GM12891 (cell line): ENCODE results near the gene IGF1R.

Experiments used
- DNase-seq: peaks from one replicate; pipeline ENCODE4 v3.0.0; 2011; ENCODE audit warnings: low spot score; ENCODE audit not compliant: insufficient read length
- FAIRE-seq: peaks from 2 replicates; lab custom pipeline; 2011; peaks lifted over from hg19 to GRCh38; lab: Jason Lieb, UNC
- PAX5 ChIP-seq: IDR thresholded peaks from 2 replicates; pipeline ENCODE4 v1.6.1; 2011; ENCODE audit warnings: low read length, moderate library complexity, mild to moderate bottlenecking; ENCODE audit not compliant: insufficient read depth, severe bottlenecking
- POLR2A ChIP-seq: IDR thresholded peaks from 2 replicates; pipeline ENCODE4 v1.6.1; 2011; ENCODE audit warnings: low read depth, low read length, control low read depth
- POLR2AphosphoS5 ChIP-seq: IDR thresholded peaks from 2 replicates; pipeline ENCODE4 v1.6.1; 2011; ENCODE audit warnings: low read depth, low read length, control low read depth
- POU2F2 ChIP-seq: IDR thresholded peaks from 2 replicates; pipeline ENCODE4 v1.6.1; 2011; ENCODE audit warnings: low read depth, mild to moderate bottlenecking, control low read depth, low read length, moderate library complexity
- SPI1 ChIP-seq: IDR thresholded peaks from 2 replicates; pipeline ENCODE4 v1.6.1; 2011; ENCODE audit warnings: low read depth, low read length, control low read depth
- TAF1 ChIP-seq: IDR thresholded peaks from 2 replicates; pipeline ENCODE4 v1.6.1; 2011; ENCODE audit warnings: low read depth, low read length, control low read depth

The IGF1R gene

DNA sequence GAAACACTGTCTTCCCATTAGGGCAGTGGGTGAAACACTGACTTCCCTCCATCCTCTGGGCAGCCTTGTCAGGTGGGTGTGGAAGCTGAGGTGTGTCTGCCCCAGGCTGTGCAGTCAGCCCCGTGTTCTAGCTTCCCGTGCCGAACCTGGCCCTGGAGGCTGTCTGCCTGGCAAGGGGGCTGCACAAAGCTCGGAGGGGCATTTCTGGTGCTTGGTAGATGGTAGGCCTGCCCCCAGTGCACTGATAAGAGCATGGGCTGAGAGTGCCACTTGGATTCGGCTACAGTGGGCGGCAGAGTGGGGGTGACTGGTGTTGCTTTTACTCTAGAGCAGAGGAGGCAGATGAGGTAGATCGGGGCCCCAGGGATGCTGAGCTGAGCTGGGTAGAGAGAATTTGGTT lies 21.3 kb downstream of the IGF1R start:
- TF ChIP-seq POU2F2 = no peak
- no peak for TF ChIP-seq TAF1
- TF ChIP-seq SPI1 = no peak
- TF ChIP-seq PAX5 = no peak
- TF ChIP-seq POLR2A = no peak
- no peak for TF ChIP-seq POLR2AphosphoS5
- DNase-seq (no peak), FAIRE-seq (no peak)

DNA sequence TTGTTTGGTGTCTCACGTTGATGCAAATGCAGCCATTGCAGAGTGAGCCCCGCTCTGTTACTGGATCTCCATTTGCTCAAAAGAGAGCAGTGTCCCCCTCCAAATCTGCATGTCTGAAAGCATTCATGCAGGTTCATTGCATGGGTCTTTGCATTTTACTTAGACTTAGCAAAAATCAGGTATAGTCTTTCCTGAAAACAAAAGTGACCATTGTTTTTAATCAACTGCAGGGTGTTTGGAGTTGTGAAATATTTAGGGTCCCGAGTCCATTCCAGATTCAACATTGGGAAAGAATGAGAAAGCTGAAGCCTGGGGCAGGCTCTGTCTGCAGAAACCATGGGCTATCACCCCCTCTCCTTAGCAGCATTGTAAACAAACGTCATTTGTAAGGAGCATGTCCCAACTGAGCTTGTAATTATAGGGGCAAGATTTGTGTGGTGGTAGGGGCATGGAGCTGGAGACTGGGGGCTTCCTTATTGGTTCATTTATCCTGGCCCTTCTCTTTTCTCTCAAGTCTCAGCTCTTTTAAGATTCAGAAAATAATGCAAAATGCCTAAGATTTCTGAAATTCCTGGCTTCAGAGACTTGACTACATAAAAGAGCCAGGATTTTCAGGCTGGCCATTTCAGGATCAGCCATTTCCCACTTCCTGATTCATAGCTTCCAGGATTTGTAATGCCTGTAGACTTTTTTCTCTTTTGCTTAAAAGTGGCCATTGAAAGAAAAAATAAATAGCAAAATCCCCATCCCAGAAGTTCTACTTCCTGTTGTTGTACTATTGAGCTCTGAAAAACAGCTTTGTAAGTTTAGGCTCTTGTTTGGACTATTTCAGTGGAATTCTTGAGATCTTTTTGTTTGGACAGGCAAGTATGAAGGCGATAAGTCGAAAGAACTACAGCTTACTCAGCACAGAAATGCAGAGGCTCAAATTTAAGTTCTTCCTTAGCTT lies 23.0 kb downstream of the IGF1R start:
- FAIRE-seq (no peak), DNase-seq (no peak)
- TF ChIP-seq TAF1 (no peak), SPI1 (no peak), POU2F2 (no peak), PAX5 (no peak), POLR2AphosphoS5 (no peak), POLR2A (no peak)

DNA sequence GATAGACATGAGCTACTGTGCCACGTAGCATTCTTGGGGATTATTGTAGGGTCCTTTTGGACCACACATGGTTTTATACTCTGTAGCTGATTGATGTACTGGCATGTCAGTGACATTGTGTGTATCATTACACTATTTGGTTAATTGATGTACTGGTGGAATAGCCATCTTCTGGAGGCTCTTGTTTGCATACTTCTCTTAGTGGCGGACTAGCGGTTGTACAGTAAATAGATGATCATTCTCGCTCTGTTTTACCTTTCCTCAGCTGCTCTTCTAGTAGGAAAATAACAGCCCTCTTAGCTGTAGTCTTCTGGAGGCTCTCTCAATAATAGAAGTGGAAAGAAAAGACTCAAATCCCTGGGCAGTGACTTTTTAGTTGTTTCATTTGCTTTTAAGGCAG lies 24.8 kb downstream of the IGF1R start:
- no peak for FAIRE-seq
- no peak for DNase-seq
- TF ChIP-seq POLR2AphosphoS5 = no peak
- no peak for TF ChIP-seq POU2F2
- TF ChIP-seq TAF1 = no peak
- no peak for TF ChIP-seq POLR2A
- TF ChIP-seq SPI1 = no peak
- no peak for TF ChIP-seq PAX5

DNA sequence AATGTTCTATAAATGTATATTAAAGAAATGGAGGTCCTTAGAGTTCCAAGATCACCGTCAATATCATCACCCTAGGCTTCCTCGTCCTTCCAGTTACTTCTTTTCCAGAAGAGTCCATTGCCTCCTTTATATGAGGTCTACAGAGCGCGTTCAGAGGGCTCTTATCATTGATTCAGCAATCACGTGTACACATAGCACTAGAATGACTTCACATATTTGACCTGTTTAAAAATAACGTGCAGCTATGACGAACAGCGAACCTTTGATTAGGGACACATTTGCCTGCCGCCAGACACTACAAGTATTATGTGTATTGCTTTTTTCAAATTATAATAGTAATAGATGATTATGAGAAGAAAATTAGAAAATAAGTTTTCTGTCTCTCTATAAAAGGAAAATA lies 26.0 kb downstream of the IGF1R start:
- no peak for FAIRE-seq
- DNase-seq = no peak
- TF ChIP-seq POLR2A = no peak
- TF ChIP-seq POLR2AphosphoS5 = no peak
- TF ChIP-seq PAX5 = no peak
- TF ChIP-seq POU2F2 = no peak
- no peak for TF ChIP-seq TAF1
- TF ChIP-seq SPI1 = no peak

DNA sequence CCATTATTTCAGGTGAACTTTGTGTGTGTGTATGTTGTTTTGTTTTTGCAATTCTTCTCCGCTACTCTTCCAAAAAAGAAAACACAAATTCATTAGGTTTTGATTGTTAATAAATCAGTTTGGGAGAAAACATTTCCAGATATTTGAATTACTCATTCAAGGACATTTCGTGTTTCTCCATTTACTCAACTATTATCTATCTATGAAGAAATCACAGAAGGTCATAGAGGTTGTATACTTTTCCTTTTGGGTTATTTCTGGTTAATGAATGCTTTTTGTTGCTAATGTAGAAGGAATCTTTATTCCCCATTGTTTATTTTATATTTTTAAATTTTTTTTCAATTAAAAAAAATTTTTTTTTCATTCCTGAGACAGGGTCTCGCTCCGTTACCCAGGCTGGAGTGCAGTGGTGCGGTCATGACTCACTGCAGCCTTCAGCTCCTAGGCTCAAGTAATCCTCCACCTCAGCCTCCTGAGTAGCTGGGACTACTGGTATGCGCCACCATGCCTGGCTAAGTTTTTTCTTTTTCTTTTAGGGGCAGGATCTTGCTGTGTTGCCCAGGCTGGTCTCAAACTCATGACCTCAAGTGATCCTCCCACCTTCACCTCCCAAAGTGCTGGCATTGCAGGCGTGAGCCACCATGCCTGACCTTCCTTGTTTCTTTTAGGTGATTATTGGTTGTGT lies 28.4 kb downstream of the IGF1R start:
- FAIRE-seq (no peak), DNase-seq (no peak)
- TF ChIP-seq POLR2A = no peak
- TF ChIP-seq PAX5 = no peak
- TF ChIP-seq POU2F2 = no peak
- no peak for TF ChIP-seq SPI1
- no peak for TF ChIP-seq POLR2AphosphoS5
- TF ChIP-seq TAF1 = no peak

DNA sequence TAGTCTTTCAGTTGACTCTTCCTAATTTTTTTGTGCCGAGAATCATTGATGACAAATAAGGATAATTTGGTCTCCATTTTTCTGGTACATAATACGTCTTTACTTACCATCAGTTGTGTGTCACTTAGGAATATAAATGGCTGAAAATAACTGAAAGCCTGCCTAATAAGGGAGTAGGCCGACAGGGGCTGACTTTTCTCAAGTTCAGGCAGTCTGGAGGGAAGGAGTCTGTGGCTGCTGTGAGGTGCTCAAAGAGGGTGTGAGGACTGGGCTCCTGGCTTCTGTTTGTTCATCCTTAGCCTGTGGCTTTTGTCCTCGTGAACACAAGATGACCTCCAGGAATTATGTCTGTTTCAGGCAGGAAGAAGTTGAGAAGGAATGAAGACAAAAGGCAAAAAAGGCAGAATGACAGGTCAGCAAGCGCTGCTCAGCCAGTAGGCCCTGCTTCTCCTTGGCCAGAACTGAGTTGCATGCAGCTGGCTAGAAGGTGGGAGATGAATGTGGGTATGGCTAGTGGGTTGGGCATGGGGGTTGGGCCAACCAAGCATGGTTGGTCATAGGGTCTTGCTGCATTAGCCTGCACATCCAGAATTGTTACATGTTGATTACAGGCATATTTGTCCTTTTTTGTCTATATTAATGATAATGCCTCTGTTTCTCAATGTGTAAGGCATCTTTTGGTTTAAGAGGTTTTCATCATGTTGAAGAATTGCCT lies 29.2 kb downstream of the IGF1R start:
- TF ChIP-seq TAF1 = no peak
- TF ChIP-seq POU2F2 = no peak
- no peak for TF ChIP-seq PAX5
- no peak for TF ChIP-seq SPI1
- no peak for TF ChIP-seq POLR2AphosphoS5
- no peak for TF ChIP-seq POLR2A
- FAIRE-seq (no peak), DNase-seq (no peak)

DNA sequence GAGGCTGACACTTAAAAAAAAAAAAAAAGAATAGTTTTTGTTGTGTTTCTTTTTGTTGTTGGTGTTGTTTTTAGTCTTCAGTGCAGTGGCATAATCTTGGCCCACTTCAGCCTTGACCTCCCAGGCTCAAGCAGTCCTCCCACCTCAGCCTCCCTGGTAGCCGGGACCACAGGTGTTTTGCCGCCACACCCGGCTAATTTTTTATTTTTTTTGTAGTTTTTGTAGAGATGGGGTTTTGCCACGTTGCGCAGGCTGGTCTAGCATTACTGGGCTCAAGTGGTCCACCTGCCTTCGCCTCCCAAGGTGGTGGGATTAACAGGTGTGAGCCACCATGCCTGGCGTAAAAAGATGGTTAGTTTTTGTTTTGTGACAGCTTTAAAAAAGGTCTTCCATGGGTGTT lies 30.1 kb downstream of the IGF1R start:
- no peak for TF ChIP-seq TAF1
- no peak for TF ChIP-seq POU2F2
- TF ChIP-seq POLR2A = no peak
- TF ChIP-seq PAX5 = no peak
- TF ChIP-seq POLR2AphosphoS5 = no peak
- FAIRE-seq = no peak
- no peak for DNase-seq

DNA sequence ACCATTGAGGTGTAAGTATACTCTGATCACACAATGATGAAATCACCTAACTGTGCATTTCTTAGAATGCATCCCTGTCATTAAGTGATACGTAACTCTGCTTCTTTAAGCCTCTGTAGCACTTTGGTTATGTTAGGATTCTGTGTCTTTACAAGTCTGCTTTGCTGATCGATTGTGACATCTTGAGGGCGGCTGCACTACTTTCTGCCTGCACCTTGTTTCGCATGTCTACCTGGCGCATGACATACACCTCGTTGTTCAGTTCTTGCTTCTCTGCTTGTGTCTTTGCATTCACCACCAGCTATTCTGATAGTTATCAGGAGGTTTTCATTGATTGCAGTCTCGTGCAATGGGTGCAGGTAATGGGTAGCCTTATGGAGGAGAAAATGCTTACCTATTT lies 32.7 kb downstream of the IGF1R start:
- TF ChIP-seq POLR2A = no peak
- no peak for TF ChIP-seq TAF1
- no peak for TF ChIP-seq POU2F2
- TF ChIP-seq POLR2AphosphoS5 = no peak
- no peak for TF ChIP-seq PAX5
- TF ChIP-seq SPI1 = no peak
- no peak for FAIRE-seq
- DNase-seq = no peak

DNA sequence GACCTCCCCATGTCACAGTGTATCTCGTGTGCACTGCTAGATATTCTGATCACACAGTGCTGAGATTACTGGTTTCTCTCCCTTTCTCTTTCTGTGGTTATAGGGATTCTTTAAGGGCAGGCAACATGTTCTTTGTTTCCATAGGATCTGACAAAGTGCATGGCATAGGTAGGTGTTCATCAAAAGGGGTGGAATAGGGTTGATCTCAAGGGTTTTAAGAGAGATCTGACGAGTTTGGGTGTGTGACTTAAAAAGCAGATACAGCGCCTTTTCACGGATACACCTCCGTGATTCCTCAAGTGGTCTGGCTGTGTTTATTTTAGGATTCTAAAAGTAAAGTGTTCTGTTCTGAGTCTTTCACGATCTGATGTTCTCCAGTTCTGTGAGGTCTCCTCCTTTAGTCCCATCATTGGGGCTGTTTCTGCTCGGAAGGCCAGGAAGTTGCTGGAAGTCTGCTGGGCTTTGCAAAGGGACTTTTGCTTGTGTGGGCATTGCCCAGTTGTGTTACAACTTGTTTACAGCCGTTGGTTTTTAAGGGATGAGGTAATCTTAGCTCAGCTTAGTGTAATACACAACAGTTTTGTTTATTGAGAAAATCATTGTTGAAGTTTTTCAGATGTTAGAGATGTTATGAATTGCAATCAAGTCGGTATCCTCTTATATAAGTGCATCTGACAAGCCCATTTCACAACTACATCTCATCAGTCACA lies 34.8 kb downstream of the IGF1R start:
- TF ChIP-seq POLR2AphosphoS5 (no peak), TAF1 (no peak), PAX5 (no peak), POLR2A (no peak), SPI1 (no peak), POU2F2 (no peak)
- DNase-seq = no peak
- FAIRE-seq = no peak
